Measurements from ENCODE around the gene XRCC4. TPM values are rescaled to one million over a fixed set of nuclear protein-coding genes. Genes with fewer than 3 reads are reported as not detected.

The XRCC4 gene
- total RNA-seq, 1 experiment from 2014 or later: 22.9 TPM

DNA sequence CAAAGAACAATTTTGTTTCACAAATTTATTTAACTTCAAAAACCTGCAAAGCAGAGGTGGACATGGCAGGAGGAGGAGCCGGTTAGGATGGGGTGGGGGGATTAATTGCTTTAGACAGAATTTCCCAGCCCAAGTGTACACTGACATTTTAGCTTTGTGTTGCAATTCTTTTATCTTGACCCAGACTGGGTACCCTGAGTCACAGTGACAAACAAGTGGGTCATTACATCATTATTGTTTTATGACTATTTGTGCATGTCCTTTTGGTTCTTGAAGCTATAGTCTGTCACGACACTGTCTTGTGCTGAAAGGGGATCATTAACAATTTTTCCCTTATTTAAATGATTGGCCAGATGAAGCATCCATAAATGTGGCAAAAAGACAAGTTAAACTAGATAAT is 309.7 kb downstream of the XRCC4 start:
- no peak for DNase-seq
- Histone ChIP-seq H3K27me3 (no peaks in the 10 kb centered on the region), H3K9me3 (replicated peaks) (no peaks in the 10 kb centered on the region; the same call in 1 of the 2 replicates), H3K4me1 (peaks cover 16% of the 10 kb centered on the region), H3K36me3 (no peaks in the 10 kb centered on the region), H3K4me3 (no peak overlapping the region), H3K27ac (no peak overlapping the region)

DNA sequence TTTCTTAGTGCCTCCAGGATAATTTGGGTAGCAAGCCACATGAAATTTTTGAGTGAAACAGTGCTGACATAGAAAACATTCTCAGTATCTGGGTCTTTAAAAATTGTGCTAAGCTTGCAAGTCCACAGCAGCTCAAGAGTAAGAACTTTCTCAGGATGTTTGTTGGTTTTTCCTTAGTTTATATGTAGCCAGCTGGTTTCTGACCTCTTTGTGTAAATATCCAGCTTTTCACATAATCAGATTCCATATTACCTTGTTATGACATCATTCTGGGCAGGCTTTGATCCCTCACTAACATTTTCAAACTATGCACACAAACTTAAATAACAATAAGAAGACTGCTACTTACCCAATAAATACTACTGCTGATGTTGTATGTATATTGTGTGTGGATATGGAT is 311.3 kb downstream of the XRCC4 start:
- DNase-seq: peak in 1 of 2 experiments; percentile 37
- Histone ChIP-seq H3K4me3 (no peak overlapping the region), H3K4me1 (peaks cover 16% of the 10 kb centered on the region), H3K27ac (no peak overlapping the region), H3K9me3 (replicated peaks) (no peaks in the 10 kb centered on the region; the same call in 1 of the 2 replicates), H3K27me3 (no peaks in the 10 kb centered on the region), H3K36me3 (no peaks in the 10 kb centered on the region)

DNA sequence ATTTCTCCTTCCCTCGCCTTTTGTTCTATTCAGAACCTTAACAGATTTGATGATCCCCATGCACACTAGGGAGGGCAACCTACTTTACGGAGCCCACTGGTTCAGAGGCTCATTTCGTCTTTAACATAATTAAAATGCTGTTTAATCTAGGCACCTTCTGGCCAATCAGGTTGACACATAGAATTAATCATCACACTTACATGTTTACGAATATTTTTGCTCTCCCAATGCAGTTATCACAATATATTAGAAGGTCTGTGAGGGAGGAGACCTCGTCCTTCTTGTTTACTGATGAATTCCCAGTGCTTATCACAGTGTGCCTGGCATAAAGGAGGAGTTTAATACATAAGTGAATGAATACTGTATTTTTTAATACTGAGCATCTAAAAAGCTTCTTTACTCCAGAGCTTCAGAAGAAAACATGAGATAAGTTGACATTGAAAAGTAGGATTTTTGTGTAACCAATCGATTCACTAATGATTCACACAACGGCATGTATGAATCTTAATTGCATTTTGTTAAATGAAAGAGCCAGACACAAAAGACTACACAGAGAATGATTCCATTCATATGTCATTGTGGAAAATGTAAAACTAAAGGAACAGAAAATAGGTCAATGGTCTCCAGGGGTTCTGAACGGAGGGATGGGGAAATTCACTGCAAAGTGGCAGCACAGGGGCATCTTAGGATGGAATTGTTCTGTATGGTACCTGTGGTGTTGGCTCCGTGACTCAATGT is 315.6 kb downstream of the XRCC4 start:
- no peaks in the 10 kb centered on the region for H3K9me3 ChIP-seq (replicated peaks)
- H3K4me1 ChIP-seq: peaks cover 16% of the 10 kb centered on the region
- H3K36me3 ChIP-seq: no peaks in the 10 kb centered on the region
- no peak overlapping the region for H3K4me3 ChIP-seq
- DNase-seq: no peak
- H3K27me3 ChIP-seq: no peaks in the 10 kb centered on the region
- H3K27ac ChIP-seq: no peak overlapping the region

DNA sequence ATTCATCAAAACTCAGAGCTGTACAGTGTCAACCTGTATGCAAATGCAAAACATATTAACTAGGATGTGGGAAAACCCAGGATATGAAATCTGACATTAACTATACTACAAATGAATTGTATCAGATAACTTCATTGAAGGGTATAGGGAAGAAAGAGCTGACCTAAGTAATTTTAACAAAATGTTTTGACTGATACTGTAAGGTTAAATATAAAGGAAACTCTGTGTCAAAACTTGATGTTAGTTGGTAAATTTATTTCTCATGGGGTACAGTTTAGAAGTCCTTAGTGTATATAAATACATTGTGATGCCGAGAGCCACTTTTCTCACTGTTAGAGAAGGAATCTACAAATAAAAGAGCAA is 316.1 kb downstream of the XRCC4 start:
- Histone ChIP-seq H3K27me3 (no peaks in the 10 kb centered on the region), H3K4me3 (no peak overlapping the region), H3K4me1 (peaks cover 14% of the 10 kb centered on the region), H3K27ac (no peak overlapping the region), H3K9me3 (replicated peaks) (no peaks in the 10 kb centered on the region), H3K36me3 (no peaks in the 10 kb centered on the region)
- no peak for DNase-seq

DNA sequence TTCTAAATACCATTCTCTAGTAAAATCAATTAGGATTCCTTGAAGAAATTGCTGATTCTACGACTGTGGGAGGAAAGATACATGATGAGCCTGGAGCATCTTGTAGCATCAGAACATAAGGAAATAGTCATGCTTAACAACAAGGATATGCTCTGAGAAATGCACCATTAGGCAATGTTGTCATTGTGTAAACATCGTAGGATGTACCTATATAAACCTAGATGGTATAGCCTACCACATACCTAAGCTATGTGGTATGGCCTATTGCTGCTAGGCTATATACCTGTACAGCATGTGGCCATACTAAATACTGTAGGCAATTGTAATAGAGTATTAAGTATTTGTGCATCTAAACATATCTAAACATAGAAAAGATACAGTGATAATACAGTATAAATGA is 316.8 kb downstream of the XRCC4 start:
- no peak for DNase-seq

DNA sequence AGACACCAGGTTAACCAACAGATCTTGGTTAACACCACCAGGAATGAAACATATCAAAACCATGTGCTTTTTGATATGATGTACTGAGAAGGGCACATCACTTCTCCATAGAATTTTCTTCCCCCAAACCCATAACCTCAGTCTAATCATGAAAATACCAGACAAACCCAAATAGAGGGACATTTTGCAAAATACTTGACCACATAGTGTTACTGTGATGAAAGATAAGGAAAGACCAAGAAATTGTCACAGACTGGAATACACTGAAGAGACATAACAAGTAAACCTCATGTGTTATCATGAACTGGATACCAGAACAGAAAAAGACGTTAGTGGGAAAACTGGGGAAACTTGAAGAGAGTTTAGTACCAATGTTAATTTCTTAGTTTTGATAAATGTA is 319.3 kb downstream of the XRCC4 start:
- no peak overlapping the region for H3K27ac ChIP-seq
- no peaks in the 10 kb centered on the region for H3K36me3 ChIP-seq
- H3K4me1 ChIP-seq: no peaks in the 10 kb centered on the region
- no peak for DNase-seq
- no peaks in the 10 kb centered on the region for H3K9me3 ChIP-seq (replicated peaks)
- no peaks in the 10 kb centered on the region for H3K27me3 ChIP-seq
- H3K4me3 ChIP-seq: no peak overlapping the region

More for the DNA sequence above, 316.8 kb downstream of the XRCC4 start:
- H3K36me3 ChIP-seq: no peaks in the 10 kb centered on the region
- no peak overlapping the region for H3K27ac ChIP-seq
- H3K9me3 ChIP-seq (replicated peaks): no peaks in the 10 kb centered on the region
- H3K27me3 ChIP-seq: no peaks in the 10 kb centered on the region
- H3K4me1 ChIP-seq: peaks cover 7% of the 10 kb centered on the region
- H3K4me3 ChIP-seq: no peak overlapping the region

DNA sequence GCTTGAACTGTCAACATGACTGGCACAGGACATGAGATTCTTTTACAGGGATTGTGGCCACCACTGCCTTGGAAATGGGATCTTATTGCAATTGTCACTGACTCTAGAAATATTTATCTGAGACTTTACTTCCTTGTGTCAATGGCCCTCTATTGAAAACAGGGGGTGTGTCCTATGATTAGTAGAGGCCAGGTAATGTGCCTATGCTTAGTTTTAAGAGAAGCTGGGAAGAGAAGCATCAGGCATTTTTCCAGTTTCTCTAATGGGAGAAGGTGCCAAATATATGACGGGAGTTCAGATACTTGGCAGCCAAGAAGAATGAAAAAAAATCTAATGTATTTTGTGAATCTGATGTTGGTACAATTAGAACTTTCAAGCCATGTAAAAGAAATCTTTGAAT is 320.3 kb downstream of the XRCC4 start:
- H3K9me3 ChIP-seq (replicated peaks): no peaks in the 10 kb centered on the region
- H3K4me3 ChIP-seq: no peak overlapping the region
- no peak for DNase-seq
- no peaks in the 10 kb centered on the region for H3K27me3 ChIP-seq
- no peaks in the 10 kb centered on the region for H3K4me1 ChIP-seq
- H3K27ac ChIP-seq: no peak overlapping the region
- no peaks in the 10 kb centered on the region for H3K36me3 ChIP-seq

DNA sequence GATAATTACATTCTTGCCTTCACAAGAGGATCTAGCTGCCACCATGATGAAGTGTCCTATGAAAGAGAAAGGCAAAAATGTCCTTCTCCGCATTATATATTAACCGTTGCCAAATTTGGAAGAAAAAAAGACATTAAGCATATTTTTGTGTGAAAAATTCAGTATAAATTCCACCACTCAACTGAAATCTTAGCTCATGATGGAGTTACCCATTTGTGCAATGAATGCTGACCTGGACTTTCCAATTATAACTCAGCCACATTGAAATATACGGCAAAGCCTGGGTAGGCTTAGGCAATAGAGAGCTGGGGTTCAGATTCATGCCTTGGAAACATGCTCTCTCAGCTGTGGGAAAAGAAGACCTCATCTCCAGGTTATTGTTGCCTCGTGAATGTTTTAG is 322.9 kb downstream of the XRCC4 start:
- H3K27me3 ChIP-seq: no peaks in the 10 kb centered on the region
- no peaks in the 10 kb centered on the region for H3K36me3 ChIP-seq
- H3K4me3 ChIP-seq: no peak overlapping the region
- H3K27ac ChIP-seq: no peak overlapping the region
- no peaks in the 10 kb centered on the region for H3K4me1 ChIP-seq
- no peaks in the 10 kb centered on the region for H3K9me3 ChIP-seq (replicated peaks)
- DNase-seq: no peak

DNA sequence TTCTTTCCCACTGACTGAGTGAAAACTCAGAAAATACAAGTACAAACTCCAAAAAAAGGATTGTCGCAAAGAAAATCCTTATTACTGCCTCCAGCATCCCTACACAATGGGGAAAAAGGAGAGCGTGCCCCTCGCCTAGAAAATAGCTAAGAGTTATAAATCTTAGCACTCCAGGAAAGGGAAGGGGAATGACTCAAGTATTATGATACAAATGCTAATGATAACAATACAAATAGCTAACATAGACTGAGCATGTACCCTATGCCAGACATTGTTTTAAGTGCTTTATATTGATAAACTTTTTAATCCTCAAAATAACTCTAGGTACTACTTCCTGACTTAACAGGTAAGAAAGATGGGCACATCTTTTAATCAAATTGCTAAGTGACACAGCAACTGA is 323.4 kb downstream of the XRCC4 start:
- Histone ChIP-seq H3K36me3 (no peaks in the 10 kb centered on the region), H3K27me3 (no peaks in the 10 kb centered on the region), H3K4me1 (no peaks in the 10 kb centered on the region), H3K27ac (no peak overlapping the region), H3K4me3 (no peak overlapping the region), H3K9me3 (replicated peaks) (no peaks in the 10 kb centered on the region)
- no peak for DNase-seq

DNA sequence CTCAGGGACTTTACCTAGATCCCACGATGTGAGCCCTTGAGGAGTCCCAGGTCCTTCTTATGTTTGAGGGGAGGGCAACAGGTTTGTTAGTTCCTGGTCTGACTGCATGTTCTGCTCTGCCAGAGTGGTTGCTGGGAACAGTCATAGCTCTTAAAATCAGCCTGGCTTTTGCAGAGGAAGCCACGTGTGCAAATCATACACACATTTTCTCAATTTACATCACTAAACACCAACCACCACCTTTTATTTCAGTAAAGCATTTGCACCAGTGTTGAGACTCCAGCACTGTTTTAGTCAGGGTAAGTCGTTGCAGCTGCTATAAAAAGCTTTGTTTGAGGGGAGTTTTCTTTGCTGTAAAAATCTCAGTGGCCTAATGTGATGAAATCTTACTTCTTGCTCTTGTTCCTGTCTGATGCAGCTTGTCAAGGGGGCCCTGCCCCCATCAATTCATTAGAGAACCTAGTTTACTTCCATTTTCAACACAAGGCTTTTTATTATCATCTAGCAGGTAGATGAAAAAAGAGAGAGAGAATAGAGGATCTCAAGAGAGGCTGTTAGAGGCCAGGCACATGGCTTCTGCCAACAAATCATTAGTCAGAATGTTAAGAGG is 323.9 kb downstream of the XRCC4 start:
- Histone ChIP-seq H3K9me3 (replicated peaks) (no peaks in the 10 kb centered on the region), H3K4me3 (no peak overlapping the region), H3K4me1 (no peaks in the 10 kb centered on the region), H3K27me3 (no peaks in the 10 kb centered on the region), H3K27ac (no peak overlapping the region), H3K36me3 (no peaks in the 10 kb centered on the region)
- no peak for DNase-seq

DNA sequence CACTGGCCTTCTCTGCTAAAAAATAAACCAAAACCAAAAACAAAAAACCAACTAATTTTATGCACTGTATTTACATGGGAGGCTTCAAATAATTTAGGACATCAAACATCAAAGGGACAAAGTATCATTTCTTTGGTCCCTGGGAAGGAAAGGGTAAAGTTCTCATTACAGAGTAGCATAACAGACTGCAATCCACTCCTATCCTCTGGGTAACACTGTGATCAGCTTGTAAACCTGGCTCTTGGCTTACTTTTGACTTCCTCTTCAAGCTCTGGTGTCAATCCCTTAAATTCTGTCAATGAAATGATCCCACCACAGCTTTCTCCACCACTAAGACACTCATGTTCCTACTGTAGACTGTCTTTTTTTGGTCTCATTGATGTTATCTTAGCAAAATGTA is 324.4 kb downstream of the XRCC4 start:
- Histone ChIP-seq H3K4me1 (no peaks in the 10 kb centered on the region), H3K9me3 (replicated peaks) (no peaks in the 10 kb centered on the region), H3K36me3 (no peaks in the 10 kb centered on the region), H3K27ac (no peak overlapping the region), H3K4me3 (no peak overlapping the region), H3K27me3 (no peaks in the 10 kb centered on the region)
- DNase-seq: no peak

Other genes with a start within 250 kb of the XRCC4 start
- 113 and 118 TPM in 2 replicates for gene TMEM167A, start 153 bp upstream of the XRCC4 start, total RNA-seq (2014; rRNA removed; shearing (Covaris generic))